Fibroblast of lung (primary cell): ENCODE data around the gene TAOK1. TPM values are rescaled to one million over a fixed set of nuclear protein-coding genes. Genes with fewer than 3 reads are reported as not detected.

ENCODE experiments used
- DNase-seq, 2 donors: peaks; one replicate each; pipeline versions ENCODE4 v3.0.0 to v3.0.0-alpha.2; 2010; ENCODE audit warnings: low read depth in 2 of 2
- H2AFZ ChIP-seq: 2 replicates; pipeline ENCODE4 v1.5.1; 2012; ENCODE audit warnings: low read length, control low read depth, inconsistent platforms
- H3K27ac ChIP-seq: 2 replicates; pipeline ENCODE4 v1.5.1; 2011; ENCODE audit warnings: low read length, control low read depth; ENCODE audit not compliant: insufficient read depth
- H3K27me3 ChIP-seq: 2 replicates; pipeline ENCODE4 v1.5.1; 2011; ENCODE audit warnings: mild to moderate bottlenecking, low read length; ENCODE audit not compliant: control insufficient read depth, insufficient read depth
- H3K36me3 ChIP-seq: 2 replicates; pipeline ENCODE4 v1.5.1; 2011; ENCODE audit warnings: low read length; ENCODE audit not compliant: control insufficient read depth, insufficient read depth
- H3K4me1 ChIP-seq: 2 replicates; pipeline ENCODE4 v1.5.1; 2011; ENCODE audit warnings: low read length; ENCODE audit not compliant: control insufficient read depth, insufficient read depth; ENCODE audit errors: extremely low read depth
- H3K4me2 ChIP-seq: 2 replicates; pipeline ENCODE4 v1.5.1; 2011; ENCODE audit warnings: low read length, control low read depth; ENCODE audit not compliant: insufficient read depth; ENCODE audit errors: extremely low read depth
- H3K4me3 ChIP-seq, 4 experiments: fragments of 200-600 bp in 1 of 4; sonication (generic) in 1 of 4; replicated peaks in 1 of 4; 2 replicates each; pipeline ENCODE4 v1.5.1; 2011 to 2016; ENCODE audit warnings: low read length in 4 of 4, low read depth in 3 of 4, mild to moderate bottlenecking in 3 of 4, control low read depth in 2 of 4, inconsistent platforms in 1 of 4, mixed read lengths in 1 of 4; ENCODE audit not compliant: insufficient read depth in 1 of 4; ENCODE audit errors: control extremely low read depth in 1 of 4
- H3K79me2 ChIP-seq: 2 replicates; pipeline ENCODE4 v1.5.1; 2012; ENCODE audit warnings: mild to moderate bottlenecking, low read length, inconsistent platforms; ENCODE audit not compliant: control insufficient read depth, insufficient read depth
- H3K9ac ChIP-seq: 2 replicates; pipeline ENCODE4 v1.5.1; 2011; ENCODE audit warnings: mild to moderate bottlenecking, low read length, control low read depth; ENCODE audit not compliant: insufficient read depth
- H3K9me3 ChIP-seq: 2 replicates; pipeline ENCODE4 v1.5.1; 2012; ENCODE audit warnings: low read depth, low read length; ENCODE audit not compliant: control insufficient read depth, insufficient read depth
- H4K20me1 ChIP-seq: 2 replicates; pipeline ENCODE4 v1.5.1; 2011; ENCODE audit warnings: low read length; ENCODE audit not compliant: control insufficient read depth, insufficient read depth; ENCODE audit errors: extremely low read depth
- EZH2 ChIP-seq: IDR thresholded peaks from 2 replicates; pipeline ENCODE4 v1.5.1; 2012; ENCODE audit warnings: low read length, control low read depth, mild to moderate bottlenecking; ENCODE audit errors: missing control alignments
- polyA plus RNA-seq, 2 donors: library from polyadenylated mRNA; depleted of rRNA in 1 of 2; stranded (reverse) in 1 of 2; unstranded in 1 of 2; fragments of >200 nt; gene quantifications; 2 replicates each; pipeline ENCODE4 v1.2.1, GENCODE V29; 2011 to 2012; ENCODE audit warnings: missing spikeins in 1 of 2
- total RNA-seq: library from RNA; depleted of rRNA; stranded (reverse); fragments of >200 nt; gene quantifications from 2 replicates; pipeline ENCODE4 v1.2.1, GENCODE V29; 2014
- TF ChIP-seq, protein P1 (sequence below), 2 donors: IDR thresholded peaks in 1 of 2; conservative IDR thresholded peaks in 1 of 2; 1 replicate in 1 of 2; 2 replicates in 1 of 2; pipeline ENCODE4 v1.5.1; 2011 to 2012; ENCODE audit warnings: low read length in 2 of 2, control low read depth in 1 of 2, inconsistent platforms in 1 of 2, low read depth in 1 of 2, mild to moderate bottlenecking in 1 of 2

TAOK1 gene
- total and polyA plus RNA-seq, 2 donors (not counting 1 experiment from before 2014, with no cell fraction given), result 35.1 to 62.8 TPM

DNA sequence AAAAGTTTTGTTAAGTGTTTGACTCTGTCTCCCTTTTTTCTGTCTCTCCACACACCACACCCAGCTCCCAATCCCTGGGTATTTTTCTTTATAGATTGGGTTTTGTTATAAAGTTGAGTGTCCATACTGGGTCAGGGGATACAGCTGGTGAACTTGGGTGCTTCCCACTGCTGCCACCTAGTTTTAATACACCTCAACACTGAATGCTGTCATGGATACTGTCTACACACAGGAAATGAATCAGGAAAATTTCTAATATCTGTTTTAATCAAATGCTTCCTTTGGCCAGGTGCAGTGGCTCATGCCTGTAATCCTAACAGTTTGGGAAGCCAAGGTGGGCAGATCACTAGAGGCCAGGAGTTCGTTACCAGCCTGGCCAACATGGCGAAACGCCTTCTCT lies 5.3 kb upstream of the TAOK1 start:
- Histone ChIP-seq H3K27me3 (no peaks in the 10 kb centered on the region), H3K79me2 (no peaks in the 10 kb centered on the region), H3K9ac (no peak overlapping the region), H2AFZ (no peak overlapping the region), H3K27ac (no peak overlapping the region), H3K4me2 (no peak overlapping the region), H4K20me1 (no peaks in the 10 kb centered on the region), H3K36me3 (no peaks in the 10 kb centered on the region), H3K9me3 (no peaks in the 10 kb centered on the region), H3K4me3 (no peak overlapping the region), H3K4me1 (no peaks in the 10 kb centered on the region)
- TF ChIP-seq EZH2, result no peak
- TF ChIP-seq, protein P1, sequence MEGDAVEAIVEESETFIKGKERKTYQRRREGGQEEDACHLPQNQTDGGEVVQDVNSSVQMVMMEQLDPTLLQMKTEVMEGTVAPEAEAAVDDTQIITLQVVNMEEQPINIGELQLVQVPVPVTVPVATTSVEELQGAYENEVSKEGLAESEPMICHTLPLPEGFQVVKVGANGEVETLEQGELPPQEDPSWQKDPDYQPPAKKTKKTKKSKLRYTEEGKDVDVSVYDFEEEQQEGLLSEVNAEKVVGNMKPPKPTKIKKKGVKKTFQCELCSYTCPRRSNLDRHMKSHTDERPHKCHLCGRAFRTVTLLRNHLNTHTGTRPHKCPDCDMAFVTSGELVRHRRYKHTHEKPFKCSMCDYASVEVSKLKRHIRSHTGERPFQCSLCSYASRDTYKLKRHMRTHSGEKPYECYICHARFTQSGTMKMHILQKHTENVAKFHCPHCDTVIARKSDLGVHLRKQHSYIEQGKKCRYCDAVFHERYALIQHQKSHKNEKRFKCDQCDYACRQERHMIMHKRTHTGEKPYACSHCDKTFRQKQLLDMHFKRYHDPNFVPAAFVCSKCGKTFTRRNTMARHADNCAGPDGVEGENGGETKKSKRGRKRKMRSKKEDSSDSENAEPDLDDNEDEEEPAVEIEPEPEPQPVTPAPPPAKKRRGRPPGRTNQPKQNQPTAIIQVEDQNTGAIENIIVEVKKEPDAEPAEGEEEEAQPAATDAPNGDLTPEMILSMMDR (conservative IDR thresholded peaks at IDR 0.05 in 1 of 2, IDR thresholded peaks at IDR 0.05 in 1 of 2; ENCODE audit: low read depth in 1 of 2, low read length in 2 of 2), result no peak
- DNase-seq, result no peak

DNA sequence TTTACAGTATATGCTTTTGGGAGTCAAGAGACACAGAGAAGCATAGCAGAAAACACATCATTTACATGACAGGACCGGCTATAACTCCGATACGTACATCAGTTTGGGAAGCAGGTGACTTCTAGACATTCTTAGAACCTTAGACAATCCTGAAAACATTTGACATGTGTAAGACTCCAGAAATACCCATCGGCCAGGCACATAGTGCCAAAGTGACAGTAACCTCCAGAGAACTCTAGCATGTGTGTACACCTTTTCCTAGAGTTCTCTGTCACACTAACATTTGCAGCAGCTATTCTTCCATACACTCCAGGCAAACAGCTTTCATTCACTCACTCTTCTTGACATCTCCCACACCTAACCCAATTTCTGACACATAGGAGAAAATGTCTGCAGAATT lies 3.4 kb upstream of the TAOK1 start:
- Histone ChIP-seq H3K4me2 (no peak overlapping the region), H3K79me2 (peaks cover 13% of the 10 kb centered on the region), H3K4me1 (no peaks in the 10 kb centered on the region), H3K9me3 (no peaks in the 10 kb centered on the region), H3K27ac (no peak overlapping the region), H3K4me3 (no peak overlapping the region), H3K9ac (no peak overlapping the region), H2AFZ (no peak overlapping the region), H4K20me1 (no peaks in the 10 kb centered on the region), H3K36me3 (no peaks in the 10 kb centered on the region), H3K27me3 (no peaks in the 10 kb centered on the region)
- TF ChIP-seq, protein P1 (conservative IDR thresholded peaks at IDR 0.05 in 1 of 2, IDR thresholded peaks at IDR 0.05 in 1 of 2; ENCODE audit: low read depth in 1 of 2, low read length in 2 of 2), result no peak
- no peak for TF ChIP-seq EZH2
- no peak for DNase-seq

DNA sequence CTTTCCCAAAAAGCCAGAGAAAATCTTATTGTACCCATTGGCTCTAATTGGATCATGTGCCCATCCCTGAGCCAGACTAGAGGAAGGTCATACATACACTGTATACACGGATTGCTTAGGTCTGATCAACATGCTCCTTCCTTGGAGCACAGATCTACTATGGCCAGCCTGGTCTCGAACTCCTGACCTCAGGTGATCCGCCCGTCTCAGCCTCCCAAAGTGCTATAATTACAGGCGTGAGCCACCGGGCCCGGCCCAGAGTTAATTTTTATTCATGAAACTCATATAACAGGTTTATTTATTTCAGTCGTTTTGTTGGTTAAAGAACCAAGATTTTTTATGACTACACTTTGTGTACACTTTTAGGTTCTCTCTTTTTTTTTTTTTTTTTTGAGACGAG lies 1.2 kb upstream of the TAOK1 start:
- Histone ChIP-seq H3K27ac (no peak overlapping the region), H2AFZ (no peak overlapping the region), H3K9ac (no peak overlapping the region), H3K9me3 (no peaks in the 10 kb centered on the region), H3K4me1 (peaks cover 6% of the 10 kb centered on the region), H3K79me2 (peaks cover 34% of the 10 kb centered on the region), H3K4me2 (no peak overlapping the region), H3K36me3 (no peaks in the 10 kb centered on the region), H3K27me3 (no peaks in the 10 kb centered on the region), H4K20me1 (no peaks in the 10 kb centered on the region), H3K4me3 (no peak overlapping the region)
- TF ChIP-seq, protein P1 (conservative IDR thresholded peaks at IDR 0.05 in 1 of 2, IDR thresholded peaks at IDR 0.05 in 1 of 2; ENCODE audit: low read depth in 1 of 2, low read length in 2 of 2), result no peak
- TF ChIP-seq EZH2, result no peak
- no peak for DNase-seq
